Measurements from ENCODE around the gene SLA2.
"Not testable (repeated sequence)": the region's sequence is repeated elsewhere in the genome, so short reads cannot be mapped to it uniquely, and the experiment has no call there.

DNA sequence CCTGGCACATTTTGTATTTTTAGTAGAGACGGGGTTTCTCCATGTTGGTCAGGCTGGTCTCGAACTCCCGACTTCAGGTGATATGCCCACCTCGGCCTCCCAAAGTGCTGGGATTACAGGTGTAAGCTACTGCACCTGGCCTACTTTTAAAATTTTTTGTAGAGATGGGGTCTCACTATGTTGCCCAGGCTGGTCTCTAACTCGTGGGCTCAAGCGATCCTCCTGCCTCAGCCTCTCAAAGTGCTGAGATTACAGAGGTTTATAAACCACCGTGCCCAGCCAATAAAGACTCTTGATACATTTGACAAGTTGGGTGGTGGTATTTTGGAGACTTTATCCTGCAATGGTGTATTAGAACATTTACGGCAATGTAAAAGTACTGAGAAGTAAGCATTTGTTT, 29.5 kb upstream of the SLA2 start:
- TF ChIP-seq, protein P1, sequence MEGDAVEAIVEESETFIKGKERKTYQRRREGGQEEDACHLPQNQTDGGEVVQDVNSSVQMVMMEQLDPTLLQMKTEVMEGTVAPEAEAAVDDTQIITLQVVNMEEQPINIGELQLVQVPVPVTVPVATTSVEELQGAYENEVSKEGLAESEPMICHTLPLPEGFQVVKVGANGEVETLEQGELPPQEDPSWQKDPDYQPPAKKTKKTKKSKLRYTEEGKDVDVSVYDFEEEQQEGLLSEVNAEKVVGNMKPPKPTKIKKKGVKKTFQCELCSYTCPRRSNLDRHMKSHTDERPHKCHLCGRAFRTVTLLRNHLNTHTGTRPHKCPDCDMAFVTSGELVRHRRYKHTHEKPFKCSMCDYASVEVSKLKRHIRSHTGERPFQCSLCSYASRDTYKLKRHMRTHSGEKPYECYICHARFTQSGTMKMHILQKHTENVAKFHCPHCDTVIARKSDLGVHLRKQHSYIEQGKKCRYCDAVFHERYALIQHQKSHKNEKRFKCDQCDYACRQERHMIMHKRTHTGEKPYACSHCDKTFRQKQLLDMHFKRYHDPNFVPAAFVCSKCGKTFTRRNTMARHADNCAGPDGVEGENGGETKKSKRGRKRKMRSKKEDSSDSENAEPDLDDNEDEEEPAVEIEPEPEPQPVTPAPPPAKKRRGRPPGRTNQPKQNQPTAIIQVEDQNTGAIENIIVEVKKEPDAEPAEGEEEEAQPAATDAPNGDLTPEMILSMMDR (IDR thresholded peaks at IDR 0.05; ENCODE audit: borderline replicate concordance, extremely low read depth, low read length, poor library complexity, severe bottlenecking) = not testable (repeated sequence)
- TF ChIP-seq EZH2 (IDR thresholded peaks at IDR 0.05; ENCODE audit: borderline replicate concordance, low read depth, low read length, severe bottlenecking) = not testable (repeated sequence)

Data from DND-41 (cell line).